ENCODE data around the gene TMEM132D.

TMEM132D gene

DNA sequence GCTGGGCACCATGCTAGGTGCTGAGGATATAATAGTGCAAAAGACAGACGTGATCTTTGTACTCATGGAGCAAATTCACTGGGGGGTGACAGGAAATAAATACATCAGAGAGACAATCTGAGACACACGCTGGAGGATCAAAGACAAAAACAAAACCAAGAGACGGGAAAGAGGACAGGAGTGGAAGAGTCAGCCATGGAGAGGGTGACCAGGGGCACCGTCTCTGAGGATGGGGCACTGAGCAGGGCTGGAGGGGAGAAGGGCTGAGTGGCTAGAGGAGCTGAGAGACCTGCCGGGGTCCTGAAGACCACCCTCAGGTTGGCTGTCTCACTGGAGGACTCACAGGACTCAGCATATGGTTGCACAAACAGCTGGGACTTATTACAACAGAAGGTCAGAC, 81.9 kb downstream of the TMEM132D start:
- no peak for DNase-seq

DNA sequence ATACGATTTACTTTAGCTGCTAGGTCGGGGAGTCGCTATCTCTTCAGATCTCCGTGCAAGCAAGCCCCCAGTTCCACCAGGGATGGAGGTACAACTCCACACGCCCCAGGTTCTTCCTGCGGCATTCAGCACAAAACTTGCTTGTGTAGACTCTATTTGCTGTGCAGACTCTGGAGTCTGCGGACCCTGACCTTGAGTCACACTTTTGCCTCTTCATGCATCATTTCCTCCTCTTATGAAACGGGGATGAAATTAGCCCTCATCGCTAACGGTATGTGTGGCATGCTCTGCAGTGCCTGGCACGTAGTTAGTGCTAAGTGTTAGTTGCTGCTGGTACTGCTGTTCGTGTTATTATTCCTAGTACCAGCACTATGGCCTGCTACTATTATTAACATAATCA, 84.4 kb downstream of the TMEM132D start:
- DNase-seq: no peak

DNA sequence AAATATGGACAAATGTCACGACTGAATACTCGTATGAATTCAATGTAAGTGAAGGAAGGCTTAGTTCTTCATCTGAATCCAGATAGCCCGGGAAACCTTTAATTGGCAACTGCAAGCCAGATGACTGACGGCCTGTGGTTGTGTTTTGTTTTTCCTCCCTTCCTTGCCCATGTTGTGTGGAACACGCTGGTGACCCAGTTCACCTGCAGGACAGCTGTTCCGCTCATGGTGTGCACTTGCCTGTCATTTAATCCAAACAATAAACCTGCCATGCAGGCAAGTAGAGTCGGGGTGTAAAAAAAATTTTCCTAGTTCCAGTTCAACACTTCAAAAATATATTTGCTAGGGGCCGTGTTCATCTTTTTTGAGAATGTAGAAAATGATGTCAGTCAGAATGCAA, 88.0 kb downstream of the TMEM132D start:
- no peak for DNase-seq

DNA sequence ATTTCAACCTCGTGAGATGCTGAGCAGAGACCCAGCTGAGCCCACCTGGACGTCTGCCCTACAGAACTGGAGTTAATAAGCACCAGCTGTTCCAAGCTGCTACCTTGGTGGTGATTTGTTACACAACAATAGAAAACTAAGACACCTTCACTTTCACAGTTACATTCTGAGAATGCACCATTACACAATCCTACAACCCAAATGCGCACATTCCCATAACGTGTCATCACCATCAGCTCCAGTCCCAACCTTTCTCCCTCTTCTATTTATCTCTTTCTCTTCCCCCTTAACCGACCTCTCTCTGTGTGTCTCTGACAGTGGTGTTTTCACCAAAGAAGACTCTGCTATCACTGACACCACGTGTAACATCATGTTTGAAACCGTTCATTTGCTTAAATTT, 91.9 kb downstream of the TMEM132D start:
- DNase-seq: no peak

DNA sequence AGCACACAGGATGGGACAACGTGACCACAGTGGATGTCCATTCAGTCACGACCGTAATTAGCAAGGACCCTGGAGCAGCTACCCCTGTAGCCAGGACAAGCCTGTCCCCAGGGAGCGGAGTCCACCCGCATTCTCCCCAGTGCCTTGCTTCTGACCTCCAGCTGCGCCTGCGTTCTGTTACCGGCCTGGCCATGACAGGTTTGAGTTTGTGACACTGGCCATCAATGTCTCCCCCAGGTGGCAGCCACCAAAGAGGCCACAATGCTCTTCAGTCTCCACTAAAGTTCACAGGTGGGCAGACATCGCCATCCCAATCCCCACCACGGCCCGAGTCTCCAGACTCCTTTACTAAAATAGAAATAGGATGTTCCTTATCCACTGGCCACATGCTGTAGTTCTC, 96.7 kb downstream of the TMEM132D start:
- no peak for DNase-seq

DNA sequence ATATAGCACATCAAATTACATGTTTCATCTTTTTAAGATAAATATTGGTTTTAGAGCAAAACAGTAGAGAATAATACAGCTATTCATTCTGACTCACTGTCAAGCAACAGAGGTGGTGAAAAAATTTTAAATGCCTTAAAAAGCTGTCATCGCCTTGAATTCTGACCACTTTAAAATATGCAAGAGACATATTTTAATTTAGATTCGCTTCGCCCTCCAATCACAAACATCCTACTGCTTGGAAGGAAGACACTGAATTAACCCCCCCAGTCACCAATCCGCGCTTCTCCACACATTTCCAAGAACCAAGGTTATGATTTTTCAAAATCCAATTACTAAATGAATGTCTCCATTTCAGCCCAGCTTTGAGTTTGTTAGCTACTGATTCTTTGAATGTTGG, 112.4 kb downstream of the TMEM132D start:
- DNase-seq: no peak

DNA sequence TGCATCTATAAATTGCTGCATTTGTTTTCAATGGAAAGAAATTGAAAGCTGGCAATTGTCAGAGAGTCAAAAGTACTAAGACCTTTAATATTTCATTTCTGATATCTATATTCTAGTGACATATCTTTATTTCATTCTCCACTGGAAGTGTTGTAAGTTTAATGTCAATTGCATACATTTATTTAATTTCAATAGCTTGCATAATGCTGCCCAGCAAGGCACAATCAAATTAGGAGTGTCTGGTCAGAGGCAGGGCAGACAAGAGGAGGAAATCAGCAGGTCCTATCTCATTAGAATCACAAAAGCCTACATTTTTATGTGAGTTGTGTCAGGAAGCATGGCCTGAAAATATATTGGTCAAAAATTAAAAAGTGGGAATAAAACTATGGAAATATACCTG, 112.9 kb downstream of the TMEM132D start:
- no peak for DNase-seq

DNA sequence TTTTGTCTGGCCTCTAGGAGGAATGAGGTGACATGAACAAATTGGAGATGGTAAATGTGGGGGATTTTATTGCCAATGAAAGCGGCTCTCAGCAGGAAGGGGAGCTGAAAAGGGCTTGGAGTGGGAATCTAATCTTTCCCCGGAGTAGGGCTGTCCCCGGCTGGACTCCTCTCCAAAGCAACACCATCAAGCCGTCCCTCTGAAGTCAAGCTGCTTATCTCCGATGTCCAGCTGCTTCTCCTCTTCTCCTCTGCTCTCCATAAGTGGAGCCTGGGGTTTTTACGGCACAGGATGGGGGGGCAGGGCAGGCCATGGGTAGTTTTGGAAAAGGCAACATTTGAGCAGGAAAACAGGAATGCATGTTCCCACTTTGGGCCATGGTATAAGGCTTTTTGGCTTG, 113.5 kb downstream of the TMEM132D start:
- no peak for DNase-seq

DNA sequence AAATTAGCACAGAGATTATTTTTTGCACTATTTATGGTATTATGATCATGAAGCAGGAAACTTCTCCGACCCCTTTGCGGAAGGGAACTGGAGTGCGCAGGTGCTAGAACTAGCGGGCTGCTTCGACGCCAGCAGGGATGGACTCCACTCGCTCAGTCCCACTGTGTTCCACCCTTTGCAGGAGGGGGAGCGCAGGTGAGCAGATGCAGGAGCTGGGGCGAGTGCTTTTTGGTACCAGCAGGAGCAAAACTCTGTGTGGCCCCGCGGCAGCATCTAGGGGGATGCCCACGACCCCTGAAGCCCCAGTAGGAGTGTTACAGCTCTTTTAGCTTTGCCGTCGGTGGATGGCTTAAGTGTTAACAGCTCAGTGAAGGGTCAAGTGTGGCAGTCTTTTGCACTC, 113.9 kb downstream of the TMEM132D start:
- DNase-seq: no peak

DNA sequence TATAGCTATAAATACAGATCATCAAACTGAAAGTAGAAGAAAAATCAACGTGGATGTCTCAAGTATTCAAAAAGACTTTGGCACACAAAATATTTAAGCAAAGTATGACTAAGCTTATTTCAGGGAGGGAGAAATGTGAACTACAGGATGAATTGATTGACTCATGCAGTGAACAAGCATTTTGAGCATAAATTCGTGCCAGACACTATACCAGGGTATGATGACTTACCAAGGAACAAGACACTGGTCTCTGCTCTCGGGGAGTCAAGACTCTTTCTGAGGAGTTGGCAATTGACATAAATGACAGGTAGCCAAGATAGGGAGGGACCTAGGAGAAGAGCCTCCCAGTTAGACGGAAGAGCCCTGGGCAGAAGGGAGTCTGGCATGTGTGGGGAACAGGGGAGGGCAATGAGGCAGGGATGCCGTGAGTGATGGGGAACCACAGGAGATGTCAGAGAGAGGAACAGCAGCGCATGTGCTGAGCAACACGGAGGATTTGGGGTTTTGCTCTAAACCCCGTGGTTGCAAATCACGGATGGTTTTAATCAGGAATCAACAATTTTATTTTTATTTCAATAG, 115.2 kb downstream of the TMEM132D start:
- DNase-seq: no peak

DNA sequence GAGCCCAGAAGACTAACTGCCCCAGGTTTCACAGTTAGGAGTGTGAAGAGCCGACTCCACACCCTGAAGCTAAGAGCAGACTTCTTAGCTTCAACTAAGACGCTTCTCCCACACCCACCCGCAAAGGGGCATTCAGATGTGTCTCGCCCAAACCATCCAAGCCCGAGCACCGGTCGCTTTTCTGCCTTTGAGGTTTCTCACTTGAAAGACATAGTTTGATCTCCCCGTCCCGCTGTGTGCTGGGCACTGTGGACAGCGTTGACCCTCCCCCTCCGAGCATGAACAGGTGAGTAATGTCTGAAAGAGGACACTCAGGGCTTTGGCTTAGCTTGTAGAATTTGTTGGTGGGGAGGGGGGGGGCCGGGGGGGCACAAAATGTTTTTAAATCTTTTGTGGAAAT, 123.8 kb downstream of the TMEM132D start:
- DNase-seq: no peak

DNA sequence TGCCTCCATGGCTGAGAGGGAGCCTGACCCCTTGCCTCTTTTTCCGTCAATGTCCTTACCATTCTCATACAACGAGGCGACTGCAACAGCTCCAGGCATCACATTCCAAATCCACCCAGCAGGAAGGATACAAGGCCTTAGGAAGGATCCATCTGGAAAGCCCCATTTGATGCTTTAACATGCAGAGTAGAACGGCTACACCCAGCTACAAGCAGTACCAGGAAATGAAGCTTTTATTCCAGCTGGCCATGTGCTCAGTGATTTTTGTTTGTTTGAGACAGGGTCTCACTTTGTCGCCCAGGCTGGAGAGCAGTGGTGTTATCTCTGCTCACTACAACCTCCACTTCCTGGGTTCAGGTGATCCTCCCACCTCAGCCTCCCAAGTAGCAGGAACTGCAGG, 124.8 kb downstream of the TMEM132D start:
- no peak for DNase-seq

DNA sequence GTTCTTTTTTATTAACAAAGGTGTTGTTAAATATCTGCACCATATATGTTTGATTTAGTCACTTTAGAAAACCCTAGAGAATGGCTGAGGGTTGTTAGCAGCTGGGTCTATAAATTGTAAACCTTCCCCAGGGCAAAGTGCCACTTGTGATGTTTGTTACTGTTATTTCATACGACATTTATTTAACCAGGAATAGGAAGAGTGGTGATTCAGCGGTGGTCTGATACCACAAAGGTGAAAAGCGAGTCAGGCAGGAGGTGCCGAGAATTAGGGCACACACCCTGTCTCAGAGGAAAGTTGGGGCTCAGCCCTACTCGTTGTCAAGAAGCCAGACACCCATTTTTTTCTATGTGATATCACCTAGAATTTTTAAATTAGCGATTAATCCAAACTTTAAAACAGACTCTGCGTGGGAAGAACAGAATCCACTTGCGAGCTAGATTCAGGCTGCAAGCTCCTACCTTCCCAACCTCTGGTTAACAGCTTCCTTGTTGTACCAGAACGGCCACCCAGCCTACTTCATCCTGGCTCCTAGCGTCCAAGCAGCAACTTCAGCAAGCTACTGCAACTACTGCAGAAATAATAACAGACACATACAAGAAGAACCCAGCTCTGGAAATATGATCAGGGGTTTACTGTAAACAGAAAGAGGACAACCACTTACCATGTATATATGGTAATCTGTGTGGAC, 126.7 kb downstream of the TMEM132D start:
- no peak for DNase-seq

DNA sequence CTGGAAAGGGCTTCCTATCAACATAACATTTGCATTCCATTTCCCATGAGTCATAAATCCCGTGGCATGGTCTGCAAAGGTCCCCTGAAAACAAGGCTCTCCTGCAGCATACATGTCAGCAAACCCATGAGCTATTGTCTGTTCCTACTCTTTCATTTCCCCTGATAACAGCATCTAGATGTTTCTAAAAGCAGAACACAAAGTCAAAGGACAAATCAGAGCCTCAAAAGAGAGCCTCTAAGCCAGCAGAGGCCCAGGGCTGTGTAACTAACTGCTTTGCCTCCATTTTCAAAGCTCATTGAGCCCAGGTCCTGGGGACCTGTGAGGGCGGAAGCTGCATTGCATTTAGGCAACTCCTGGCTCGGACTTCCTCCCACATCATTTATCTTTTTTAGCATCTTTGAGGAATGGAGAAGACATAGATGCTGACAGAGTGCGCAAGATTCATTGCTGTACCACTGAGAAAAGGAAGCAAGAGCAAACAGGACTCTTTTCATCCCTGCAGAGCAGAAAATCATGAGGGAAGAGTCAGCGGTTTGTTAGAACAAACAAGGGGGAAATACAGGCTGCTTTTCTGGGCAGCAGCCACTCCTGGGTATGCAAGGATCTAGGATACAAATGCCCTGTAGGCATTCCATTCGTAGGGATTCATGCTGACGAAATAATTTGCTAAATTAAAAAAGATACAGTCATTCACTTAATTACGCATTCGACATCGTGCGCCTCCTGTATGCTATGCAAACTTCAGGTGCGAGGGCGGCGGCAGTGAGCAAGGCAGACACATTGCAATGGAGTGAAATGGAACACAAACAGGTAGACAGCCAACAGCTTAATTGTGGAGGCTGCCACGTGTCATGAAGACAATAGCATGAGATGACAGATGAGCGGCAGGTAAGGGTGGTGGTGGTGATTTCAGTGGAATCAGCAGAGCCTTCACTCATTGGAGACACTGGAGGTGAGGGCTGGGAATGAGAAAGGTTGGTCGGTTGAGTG, 131.0 kb downstream of the TMEM132D start:
- DNase-seq: no peak

DNA sequence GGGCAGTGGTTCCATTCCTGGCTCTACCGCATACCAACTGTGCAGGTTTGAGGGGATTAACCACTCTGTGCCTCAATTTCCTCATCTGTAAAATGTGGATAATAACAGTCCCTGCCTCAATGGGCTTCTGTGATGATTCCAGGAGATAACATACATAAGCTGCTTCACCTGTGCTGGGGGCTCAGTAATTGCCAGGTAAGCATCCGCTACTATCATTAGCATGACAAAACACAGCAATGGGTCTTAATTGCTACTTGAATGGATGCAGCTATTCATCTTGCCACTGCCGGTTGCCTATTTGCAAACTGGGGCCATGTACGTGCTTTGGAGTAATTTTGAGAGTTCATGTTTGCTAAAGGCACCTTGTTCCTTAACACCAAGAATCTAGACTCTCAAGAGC, 132.6 kb downstream of the TMEM132D start:
- DNase-seq: no peak

DNA sequence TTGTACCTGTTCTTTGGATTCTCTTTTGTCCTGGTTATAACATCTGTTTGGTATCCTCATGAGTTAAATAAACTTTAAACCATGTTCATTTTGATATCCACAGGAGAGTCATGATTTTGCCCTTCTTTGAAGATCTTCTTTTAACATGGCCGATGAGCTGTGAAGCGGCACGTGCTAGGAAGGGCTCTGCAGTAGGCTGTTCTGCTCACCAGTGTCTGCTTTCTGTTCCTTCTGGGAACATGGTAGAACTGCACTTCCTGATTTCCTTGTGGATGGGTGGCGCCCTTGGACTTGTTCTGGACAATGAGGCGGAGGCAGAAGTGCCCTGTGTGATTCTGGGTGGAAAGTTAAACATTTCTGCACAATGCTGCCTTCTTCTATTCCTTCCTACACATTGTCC, 138.1 kb downstream of the TMEM132D start:
- DNase-seq: no peak

DNA sequence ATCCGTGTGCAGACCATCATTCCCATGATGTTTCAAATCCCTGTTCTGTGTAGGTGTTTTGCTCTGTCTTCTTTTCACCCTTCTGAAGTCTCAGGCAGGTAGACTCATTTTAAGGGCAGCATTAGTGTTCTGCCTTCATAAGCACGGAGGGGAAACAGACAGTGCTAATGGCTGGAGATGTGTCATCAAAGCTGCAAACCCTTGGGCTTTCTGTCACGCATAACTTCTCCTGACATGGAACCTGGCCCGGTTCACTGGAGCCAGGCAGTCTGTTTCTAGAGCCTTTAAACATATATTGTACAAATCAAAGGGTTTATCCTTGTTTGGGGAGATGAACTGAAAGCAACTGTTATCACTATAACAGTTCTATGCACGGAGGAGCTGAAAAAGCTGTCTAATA, 141.4 kb downstream of the TMEM132D start:
- DNase-seq: no peak

DNA sequence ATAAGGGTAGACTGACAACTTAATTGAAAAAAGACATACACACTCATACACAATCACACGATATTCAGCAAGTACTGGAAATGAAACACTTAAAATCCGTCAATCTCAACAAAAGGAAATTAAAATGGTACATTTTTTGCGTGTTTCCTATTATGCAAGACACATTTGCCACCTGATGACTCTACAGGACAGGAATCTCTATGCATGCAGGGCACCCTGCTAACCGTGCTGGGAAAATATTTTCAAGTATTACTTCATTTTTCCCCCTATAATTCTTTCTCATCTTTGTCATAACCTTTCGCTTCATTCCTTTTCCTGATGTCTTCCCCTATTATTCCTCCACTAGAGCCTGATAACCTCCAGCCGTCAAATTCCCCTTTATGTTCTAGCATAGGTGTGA, 150.2 kb downstream of the TMEM132D start:
- no peak for DNase-seq

DNA sequence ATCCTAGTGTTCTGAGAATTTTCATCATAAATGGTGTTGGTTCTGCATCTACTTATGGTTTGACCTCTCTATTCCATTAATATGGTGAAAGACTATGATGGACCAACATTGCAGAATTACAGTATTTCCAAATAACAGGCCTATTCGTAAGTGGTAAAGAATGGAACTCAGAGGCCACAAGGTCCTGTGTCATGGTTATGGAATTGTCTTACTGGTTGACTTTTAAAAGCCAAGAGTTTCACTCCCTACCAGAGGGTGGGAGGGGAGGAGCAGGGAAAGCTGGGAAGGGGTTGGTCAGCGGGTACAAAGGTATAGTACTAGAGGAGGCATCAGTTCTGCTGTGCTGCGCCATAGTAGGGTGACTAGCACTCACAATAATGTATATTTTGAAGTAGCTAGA, 153.4 kb downstream of the TMEM132D start:
- no peak for DNase-seq

DNA sequence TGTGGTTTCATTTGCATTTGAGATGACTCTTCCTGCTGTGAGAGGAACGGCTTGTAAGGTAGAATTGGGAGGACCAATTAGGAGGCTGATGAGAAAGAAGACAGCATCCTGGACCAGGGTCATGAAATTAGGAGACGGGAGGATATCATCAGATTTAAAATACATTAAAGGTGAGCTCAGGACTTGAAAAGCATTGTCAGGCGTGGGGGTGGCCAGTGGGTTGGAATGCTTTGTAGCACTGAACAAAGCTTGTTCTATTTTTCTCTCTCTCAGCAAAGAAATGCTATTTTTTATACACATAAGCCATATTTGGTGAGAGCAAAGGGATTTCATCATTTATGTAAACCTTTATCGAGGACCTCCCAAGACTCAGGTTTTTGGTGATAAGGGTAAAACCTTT, 157.5 kb downstream of the TMEM132D start:
- DNase-seq: no peak

DNA sequence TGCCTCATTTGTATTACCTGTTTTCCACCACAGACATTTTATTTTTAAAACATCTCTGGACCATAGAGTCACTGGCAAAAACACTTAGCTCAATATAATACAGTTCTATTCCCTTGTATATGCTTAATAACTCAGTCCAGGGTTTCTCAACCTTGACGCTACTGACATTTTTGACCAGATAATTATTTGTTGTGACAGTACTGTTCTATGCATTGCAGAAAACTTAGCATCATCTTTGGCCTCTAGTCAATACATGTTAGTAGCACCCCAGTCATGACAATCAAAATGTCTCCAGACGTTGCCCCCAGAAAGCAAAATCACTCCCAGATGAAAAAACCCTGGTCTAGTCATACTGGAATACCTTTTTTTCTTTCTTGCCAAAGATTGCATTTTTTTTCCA, 174.7 kb downstream of the TMEM132D start:
- DNase-seq: no peak

DNA sequence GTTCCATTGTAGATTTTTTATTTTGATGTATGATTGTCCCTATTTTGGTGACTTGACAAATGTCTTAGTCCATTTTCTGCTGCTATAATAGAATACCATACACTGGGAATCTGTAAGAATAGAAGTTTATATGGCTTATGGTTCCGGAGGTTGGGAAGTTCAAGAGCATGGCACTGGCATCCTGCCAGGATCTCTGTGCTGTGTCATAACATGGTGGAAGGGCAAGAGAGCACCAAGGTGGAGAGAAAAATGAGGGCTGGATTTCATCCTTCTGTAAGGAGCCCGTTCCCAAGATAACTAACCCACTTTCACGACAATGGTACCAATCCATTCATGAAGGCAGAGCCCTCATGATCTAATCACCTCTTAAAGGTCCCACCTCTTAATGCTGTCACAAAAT, 176.7 kb downstream of the TMEM132D start:
- no peak for DNase-seq

DNA sequence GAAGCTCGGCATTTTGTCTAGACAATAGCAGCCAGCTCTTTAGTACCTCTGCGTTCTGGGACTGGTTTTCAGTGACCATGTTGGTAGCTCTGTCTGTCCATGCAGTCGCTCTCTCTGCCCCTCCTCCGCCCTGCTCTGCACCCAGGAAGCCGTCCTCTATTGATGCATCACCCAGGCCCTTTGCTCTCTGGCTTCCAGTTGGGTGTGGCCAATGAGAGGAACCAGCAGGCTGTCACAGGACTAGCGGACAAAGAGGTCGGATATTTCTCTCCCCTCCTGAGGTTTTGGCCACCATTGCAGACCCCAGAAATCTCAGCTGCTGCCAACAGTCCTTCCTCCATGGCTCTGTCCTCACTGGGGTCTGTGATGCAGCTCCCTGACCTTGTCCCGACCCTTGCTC, 180.6 kb downstream of the TMEM132D start:
- no peak for DNase-seq

DNA sequence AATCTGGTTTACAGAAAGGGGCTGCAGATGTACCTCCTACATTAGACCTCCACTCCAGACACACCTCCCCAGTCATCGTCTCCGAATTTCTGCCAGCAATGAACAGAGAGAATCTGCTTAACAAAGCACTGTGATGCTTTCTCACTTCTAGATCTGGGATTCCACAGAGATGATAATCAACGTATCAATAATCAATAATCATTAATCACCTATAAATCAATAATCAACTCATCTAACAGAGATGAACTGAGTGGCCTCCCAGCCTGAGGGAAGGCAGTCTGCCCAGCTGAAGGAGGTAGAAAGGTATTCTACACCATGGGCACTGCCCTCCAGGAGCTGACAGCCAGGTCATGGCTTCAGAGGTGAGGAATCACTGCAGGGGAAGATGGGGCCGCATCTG, 183.2 kb downstream of the TMEM132D start:
- DNase-seq: no peak
